Measurements from ENCODE around the gene LBP. TPM values are rescaled to one million over a fixed set of nuclear protein-coding genes. Genes with fewer than 3 reads are reported as not detected.
"Not testable (repeated sequence)": the region's sequence is repeated elsewhere in the genome, so short reads cannot be mapped to it uniquely, and the experiment has no call there.

LBP gene
- total RNA-seq, 2 donors from 2014 or later = 0.18 TPM; not detected in 1

DNA sequence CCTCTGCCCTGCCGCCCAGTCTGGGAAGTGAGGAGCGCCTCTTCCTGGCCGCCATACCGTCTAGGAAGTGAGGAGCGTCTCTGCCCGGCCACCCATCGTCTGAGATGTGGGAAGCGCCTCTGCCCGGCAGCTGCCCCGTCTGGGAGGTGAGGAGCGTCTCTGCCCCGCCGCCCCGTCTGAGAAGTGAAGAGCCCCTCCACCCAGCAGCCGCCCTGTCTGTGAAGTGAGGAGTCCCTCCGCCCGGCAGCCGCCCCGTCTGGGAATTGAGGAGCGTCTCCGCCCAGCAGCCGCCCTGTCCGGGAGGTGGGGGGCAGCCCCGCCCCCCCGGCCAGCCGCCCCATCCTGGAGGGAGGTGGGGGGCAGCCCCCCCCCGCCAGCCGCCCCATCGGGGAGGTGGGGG is 61.0 kb downstream of the LBP start:
- no peaks in the 10 kb centered on the region for H3K27me3 ChIP-seq (ENCODE audit: control insufficient read depth, insufficient read depth, low read length, poor library complexity, severe bottlenecking)
- H3K27me3 Mint-ChIP-seq (ENCODE audit: insufficient read depth) = no peaks in the 10 kb centered on the region
- no peak overlapping the region for H3K4me3 ChIP-seq (ENCODE audit: low read length)
- H3K9me3 ChIP-seq (ENCODE audit: control insufficient read depth, low read length) = peaks cover 27% of the 10 kb centered on the region
- H3K4me1 Mint-ChIP-seq = no peaks in the 10 kb centered on the region
- H3K9ac ChIP-seq (ENCODE audit: extremely low read depth, low read length, poor library complexity, severe bottlenecking) = no peak overlapping the region
- peaks cover 14% of the 10 kb centered on the region for H3K36me3 ChIP-seq (ENCODE audit: control insufficient read depth, insufficient read depth, low read length)
- TF ChIP-seq, protein P1, sequence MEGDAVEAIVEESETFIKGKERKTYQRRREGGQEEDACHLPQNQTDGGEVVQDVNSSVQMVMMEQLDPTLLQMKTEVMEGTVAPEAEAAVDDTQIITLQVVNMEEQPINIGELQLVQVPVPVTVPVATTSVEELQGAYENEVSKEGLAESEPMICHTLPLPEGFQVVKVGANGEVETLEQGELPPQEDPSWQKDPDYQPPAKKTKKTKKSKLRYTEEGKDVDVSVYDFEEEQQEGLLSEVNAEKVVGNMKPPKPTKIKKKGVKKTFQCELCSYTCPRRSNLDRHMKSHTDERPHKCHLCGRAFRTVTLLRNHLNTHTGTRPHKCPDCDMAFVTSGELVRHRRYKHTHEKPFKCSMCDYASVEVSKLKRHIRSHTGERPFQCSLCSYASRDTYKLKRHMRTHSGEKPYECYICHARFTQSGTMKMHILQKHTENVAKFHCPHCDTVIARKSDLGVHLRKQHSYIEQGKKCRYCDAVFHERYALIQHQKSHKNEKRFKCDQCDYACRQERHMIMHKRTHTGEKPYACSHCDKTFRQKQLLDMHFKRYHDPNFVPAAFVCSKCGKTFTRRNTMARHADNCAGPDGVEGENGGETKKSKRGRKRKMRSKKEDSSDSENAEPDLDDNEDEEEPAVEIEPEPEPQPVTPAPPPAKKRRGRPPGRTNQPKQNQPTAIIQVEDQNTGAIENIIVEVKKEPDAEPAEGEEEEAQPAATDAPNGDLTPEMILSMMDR (conservative IDR thresholded peaks at IDR 0.05) = no peak
- H3K36me3 Mint-ChIP-seq (ENCODE audit: low read depth) = peaks cover 35% of the 10 kb centered on the region
- H3K27ac ChIP-seq (ENCODE audit: low read depth, low read length) = no peak overlapping the region
- peak; percentile 13 for DNase-seq
- no peak overlapping the region for H3K4me3 Mint-ChIP-seq
- H3K4me1 ChIP-seq (ENCODE audit: control insufficient read depth, insufficient read depth, low read length) = no peaks in the 10 kb centered on the region
- WGBS, 2 experiments (ENCODE audit: insufficient coverage in 1 of 2, insufficient read length in 1 of 2) = 92 to 100% methylated on average over 15 to 29 of the region's 29 CpGs
- H3K27ac Mint-ChIP-seq = no peak overlapping the region
- H3K9me3 Mint-ChIP-seq = peaks cover 44% of the 10 kb centered on the region

DNA sequence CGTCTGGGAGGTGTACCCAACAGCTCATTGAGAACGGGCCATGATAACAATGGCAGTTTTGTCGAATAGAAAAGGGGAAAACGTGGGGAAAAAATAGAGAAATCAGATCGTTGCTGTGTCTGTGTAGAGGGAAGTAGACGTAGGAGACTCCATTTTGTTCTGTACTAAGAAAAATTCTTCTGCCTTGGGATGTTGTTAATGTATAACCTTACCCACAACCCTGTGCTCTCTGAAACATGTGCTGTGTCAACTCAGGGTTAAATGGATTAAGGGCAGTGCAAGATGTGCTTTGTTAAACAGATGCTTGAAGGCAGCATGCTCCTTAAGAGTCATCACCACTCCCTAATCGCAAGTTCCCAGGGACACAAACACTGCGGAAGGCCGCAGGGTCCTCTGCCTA is 61.5 kb downstream of the LBP start:
- Histone ChIP-seq H3K36me3 (ENCODE audit: control insufficient read depth, insufficient read depth, low read length) (peaks cover 19% of the 10 kb centered on the region), H3K9me3 (ENCODE audit: control insufficient read depth, low read length) (peaks cover 27% of the 10 kb centered on the region)
- H3K27me3 Mint-ChIP-seq (ENCODE audit: insufficient read depth); H3K4me1 ChIP-seq (ENCODE audit: control insufficient read depth, insufficient read depth, low read length); H3K4me3 Mint-ChIP-seq; H3K27me3 ChIP-seq (ENCODE audit: control insufficient read depth, insufficient read depth, low read length, poor library complexity, severe bottlenecking); DNase-seq; H3K27ac Mint-ChIP-seq; H3K4me1 Mint-ChIP-seq; H3K27ac ChIP-seq (ENCODE audit: low read depth, low read length); H3K4me3 ChIP-seq (ENCODE audit: low read length); H3K9ac ChIP-seq (ENCODE audit: extremely low read depth, low read length, poor library complexity, severe bottlenecking): not testable (repeated sequence)
- Mint-ChIP-seq H3K36me3 (ENCODE audit: low read depth) (peaks cover 40% of the 10 kb centered on the region), H3K9me3 (peaks cover 44% of the 10 kb centered on the region)
- 89 to 100% methylated on average over 3 to 6 of the region's 9 CpGs for WGBS, 2 experiments (ENCODE audit: insufficient coverage in 1 of 2, insufficient read length in 1 of 2)

DNA sequence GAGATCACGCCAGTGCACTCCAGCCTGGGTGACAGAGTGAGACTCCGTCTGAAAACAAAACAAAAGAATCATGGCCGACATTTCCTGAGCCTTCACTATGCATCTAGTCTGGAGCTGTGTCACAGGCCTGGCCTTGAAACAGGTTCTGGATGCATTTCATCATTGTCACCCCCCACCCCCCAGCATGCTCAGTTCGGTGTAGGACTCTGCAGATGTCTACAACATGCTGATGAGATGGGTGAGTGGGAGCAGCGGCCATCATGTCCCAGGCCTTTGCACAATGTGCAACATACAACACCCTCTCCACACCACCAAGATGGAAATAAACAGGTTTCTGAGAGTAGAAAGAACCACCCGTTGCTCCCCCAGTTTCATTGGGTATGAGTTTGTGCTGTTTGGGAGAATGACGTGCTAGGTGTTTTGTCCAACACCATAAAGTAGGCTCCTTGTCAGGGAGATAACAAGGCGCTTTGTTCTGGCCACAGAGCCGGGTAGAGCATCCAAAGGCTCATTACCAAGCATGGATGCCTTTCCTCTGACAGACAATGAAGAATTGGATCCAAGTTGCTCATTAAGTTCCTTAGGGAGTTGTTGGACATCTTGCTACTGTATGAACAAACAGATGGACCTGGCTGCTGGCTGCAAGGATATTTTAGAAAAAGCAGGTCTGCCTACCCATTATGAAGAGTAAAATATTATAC is 66.7 kb downstream of the LBP start:
- no peaks in the 10 kb centered on the region for H3K4me1 ChIP-seq (ENCODE audit: control insufficient read depth, insufficient read depth, low read length)
- H3K27me3 Mint-ChIP-seq (ENCODE audit: insufficient read depth) = no peaks in the 10 kb centered on the region
- no peak overlapping the region for H3K27ac ChIP-seq (ENCODE audit: low read depth, low read length)
- no peak overlapping the region for H3K9ac ChIP-seq (ENCODE audit: extremely low read depth, low read length, poor library complexity, severe bottlenecking)
- no peak overlapping the region for H3K4me3 Mint-ChIP-seq
- peaks cover 8% of the 10 kb centered on the region for H3K9me3 Mint-ChIP-seq
- peaks cover 49% of the 10 kb centered on the region for H3K36me3 Mint-ChIP-seq (ENCODE audit: low read depth)
- 93 to 94% methylated on average over 5 to 8 of the region's 9 CpGs for WGBS, 2 experiments (ENCODE audit: insufficient coverage in 1 of 2, insufficient read length in 1 of 2)
- peaks cover 51% of the 10 kb centered on the region for H3K36me3 ChIP-seq (ENCODE audit: control insufficient read depth, insufficient read depth, low read length)
- peaks cover 2% of the 10 kb centered on the region for H3K4me1 Mint-ChIP-seq
- H3K27me3 ChIP-seq (ENCODE audit: control insufficient read depth, insufficient read depth, low read length, poor library complexity, severe bottlenecking) = no peaks in the 10 kb centered on the region
- TF ChIP-seq, protein P1 (conservative IDR thresholded peaks at IDR 0.05) = no peak
- no peak overlapping the region for H3K4me3 ChIP-seq (ENCODE audit: low read length)
- DNase-seq = peak; percentile 32
- no peak overlapping the region for H3K27ac Mint-ChIP-seq
- no peaks in the 10 kb centered on the region for H3K9me3 ChIP-seq (ENCODE audit: control insufficient read depth, low read length)

Data from endodermal cell (in vitro differentiated cells).